Fibroblast of gingiva (primary cell): ENCODE measurements around the gene GNAS.
"Not testable (repeated sequence)": the region's sequence is repeated elsewhere in the genome, so short reads cannot be mapped to it uniquely, and the experiment has no call there.

Experiments
- DNase-seq: peaks from one replicate; pipeline ENCODE4 v3.0.0-alpha.2; 2011; ENCODE audit warnings: low read depth

The GNAS gene

DNA sequence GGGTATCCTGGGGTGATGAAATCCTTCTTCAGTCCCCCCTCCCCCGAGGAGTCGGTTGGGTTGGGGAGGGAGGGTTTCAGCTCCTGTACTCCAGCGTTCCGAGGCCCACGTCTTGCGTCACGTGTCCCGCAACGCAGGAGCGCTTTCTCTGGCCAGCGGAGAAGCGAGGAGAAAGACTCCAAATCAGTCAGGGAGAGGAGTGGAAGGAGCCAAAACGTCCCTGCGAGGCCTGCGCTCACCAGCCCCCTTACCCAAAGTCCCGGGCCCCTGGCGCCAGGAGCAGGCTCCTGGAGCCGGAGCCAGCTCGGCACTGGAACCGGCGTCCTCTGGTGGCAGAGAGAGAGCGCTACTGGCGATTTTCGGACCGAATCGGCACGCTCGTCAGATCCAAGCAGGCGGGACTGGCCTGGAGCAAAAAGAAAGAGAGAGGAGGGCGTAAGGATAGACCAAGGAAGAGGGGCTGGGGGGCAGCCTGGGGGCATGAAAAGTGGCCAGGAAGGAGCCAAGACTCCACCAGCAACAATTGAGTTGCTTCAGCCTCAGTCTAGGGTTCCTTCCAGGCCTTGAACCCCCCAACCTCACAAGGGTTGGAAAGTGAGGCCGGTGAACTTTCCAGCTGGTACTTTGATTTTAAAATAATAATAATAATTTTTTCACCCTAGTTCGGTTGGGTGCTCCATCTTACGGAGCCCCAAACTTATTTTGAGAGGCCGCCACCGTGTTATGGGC, at the start of gene GNAS:
Gene GNAS, plus strand, starts transcription at position 174 of the 729 bp plus-strand sequence.
- DNase-seq = peak; percentile 48

DNA sequence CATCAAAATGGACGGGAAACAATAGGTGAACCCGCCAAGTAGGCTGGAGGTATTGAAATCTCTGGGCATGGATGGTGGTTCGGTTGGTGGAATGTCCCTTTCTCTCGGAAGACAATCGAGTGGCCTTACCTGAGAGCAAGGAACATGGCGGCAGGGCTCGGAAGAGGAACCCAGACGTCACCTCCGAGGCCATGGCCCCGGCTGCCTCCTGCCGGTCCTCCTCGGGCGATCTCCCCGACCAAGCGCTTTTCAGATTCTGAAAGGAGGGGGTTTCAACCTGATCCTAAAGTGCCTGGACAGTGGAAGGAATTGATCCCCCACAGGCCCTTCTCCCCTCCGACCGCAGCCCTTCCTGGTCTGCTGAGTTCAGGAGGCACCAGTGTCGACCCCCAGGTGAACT, 49.0 kb upstream of the GNAS start:
- DNase-seq = no peak

DNA sequence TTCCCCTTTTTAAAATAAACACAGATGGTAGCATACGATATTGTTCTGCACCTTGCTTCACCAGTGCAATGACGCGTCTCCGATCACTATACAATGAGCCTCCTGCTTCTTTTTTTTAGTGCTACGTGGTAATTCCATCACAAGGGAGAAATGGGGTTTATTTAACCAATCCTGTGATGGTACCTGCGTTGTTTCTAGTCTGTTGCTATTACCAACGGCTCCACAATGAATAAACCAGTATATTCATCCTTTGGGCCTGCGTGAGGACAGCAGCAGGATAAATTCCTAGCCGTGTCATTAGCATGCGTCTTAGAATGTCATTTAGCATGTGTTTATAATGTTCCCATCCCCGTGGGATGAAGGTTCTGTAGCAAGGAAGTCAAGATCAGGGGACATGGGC, 44.7 kb upstream of the GNAS start:
- no peak for DNase-seq

DNA sequence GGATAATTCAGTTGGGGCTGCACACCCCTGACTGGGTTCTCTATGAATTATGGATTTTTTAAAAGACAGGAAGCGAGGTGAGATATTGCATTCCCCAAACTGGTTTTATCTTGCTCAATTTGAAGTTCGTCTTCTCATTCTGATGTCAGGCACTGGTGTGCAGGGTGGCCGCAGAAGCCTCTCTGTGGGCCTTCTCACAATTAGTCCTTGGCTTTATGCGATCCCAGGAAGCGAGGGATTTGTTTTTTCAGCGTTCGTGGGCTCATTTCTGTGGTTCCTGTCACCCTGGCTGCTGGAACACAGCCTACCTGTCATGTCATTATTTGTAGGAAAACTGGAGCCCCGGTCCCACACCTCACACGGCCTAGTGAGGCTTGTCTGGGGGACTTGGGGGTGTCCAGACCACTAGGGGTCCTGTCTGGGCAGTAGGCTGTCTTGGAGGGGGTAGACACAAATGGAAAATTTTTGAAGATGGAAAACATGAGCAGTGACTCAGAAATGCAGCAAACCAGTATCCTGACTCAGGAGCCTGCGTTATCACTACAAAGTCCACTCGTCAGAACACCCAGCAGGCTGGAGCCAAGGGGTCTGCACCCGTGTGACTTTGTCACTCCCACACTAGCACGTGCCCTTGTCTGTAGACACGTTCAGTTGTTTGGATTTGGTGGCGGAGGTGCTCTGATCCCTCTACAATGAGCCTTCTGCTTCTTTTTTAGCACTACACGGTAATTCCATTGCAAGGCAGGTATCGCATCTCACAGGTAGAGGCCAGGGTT, 44.1 kb upstream of the GNAS start:
- DNase-seq = no peak

DNA sequence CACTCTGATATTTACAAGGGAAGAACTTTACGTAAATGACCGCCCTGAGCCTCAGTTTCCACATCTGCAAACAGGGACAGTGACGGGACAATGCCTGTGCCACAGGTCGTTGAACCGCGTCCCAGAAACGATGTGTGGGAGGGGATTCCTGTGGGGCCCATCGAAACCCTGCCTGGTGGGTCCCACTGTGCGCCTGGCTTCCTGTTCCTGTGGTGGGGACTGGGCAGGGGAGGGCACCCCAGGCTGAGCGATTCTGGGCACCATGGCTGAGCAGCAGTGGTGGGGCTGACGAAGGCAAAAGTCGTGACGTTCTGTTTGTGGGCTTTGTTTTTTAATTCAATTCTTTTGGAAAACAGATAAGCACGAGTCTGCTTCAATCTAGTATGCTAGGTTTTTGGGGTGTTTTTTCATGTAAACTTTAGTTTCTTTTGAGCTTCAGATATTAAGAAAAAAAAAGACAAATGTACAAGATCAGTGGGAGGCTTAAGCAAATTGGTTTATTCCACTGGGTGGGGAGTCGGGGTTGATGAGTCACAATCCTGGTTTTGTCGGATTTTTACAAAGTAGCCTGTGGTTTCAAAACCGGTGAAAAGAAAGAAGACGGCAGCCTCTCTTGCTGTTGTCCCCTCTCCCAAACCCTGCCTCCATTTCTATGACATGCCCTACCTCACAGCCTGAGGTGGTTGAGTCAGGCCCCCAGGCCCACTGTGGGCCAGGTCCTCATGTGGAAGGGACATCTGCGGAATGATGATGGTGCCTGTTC, 42.2 kb upstream of the GNAS start:
- DNase-seq = no peak

DNA sequence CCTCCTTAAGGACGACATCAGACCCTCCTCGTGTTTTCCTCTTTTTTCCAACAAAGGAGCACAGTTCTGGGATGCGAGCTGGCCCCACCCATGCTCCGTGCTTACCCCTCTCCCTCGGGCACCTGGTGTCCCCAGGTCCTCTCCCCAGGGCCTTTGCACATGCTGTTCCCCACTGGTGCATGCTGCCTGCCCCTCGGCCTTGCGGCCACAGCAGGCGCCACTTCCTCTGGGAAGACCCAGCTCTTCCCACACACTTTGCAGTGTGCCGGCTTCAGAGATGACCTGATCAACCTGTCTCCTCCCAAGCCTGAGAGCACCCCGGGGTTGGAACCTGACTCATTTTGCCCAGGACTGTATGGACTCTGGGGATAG, 41.7 kb upstream of the GNAS start:
- no peak for DNase-seq

DNA sequence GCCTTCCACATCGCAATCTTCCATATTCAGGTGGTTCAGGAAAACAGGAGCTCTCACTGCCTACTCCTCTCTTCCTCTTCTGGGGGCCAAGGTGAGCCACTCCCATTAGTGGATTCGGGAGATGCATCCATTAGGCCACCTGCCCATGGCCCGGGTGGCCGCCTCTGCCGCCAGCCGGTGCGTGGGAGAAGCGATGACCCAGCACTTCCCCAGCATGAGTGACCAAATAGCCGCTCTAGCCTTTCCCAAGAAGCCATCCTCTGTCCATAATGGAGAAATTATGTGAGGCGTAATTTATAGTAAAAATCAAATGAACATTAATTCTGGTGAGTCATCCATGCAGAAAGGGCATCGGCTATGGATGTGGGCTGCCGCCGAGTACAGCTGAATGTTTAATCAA, 41.2 kb upstream of the GNAS start:
- no peak for DNase-seq

DNA sequence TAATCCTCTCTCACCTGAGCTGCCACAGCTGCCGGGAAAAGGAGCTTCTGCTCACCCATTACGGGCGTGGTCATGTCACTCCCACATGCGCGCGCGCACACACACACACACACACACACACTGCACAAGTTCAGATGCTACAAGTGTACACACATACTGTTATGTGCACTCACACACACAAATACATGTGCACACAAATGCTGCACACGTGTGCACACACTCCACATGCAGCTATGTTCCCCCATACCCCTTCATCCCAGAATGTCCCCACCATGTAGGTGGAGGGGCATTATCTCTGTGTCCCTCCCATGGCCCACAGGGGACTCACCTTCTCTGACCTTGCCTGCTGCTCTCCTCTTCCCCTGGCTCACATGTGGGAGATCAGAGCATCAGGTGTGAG, 39.1 kb upstream of the GNAS start:
- no peak for DNase-seq

DNA sequence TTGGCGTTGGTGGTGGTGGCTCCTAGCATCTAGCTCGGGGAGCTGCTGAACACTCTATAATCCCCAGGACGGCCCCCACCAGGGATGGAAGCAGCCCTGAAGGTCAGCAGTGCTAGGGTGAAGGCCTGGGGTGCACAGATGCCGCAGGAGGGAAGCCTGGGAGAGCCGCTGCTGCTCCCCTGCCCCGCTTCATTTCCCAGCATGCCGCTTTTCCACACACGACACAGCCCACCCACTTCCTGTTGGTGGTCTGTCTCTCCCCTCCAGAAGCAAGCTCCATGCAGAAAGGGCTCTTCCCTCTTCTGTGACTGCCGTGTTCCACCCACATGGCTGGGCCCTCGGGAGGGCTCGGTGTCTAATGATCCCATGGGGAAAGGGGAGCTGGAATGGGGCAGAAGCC, 37.1 kb upstream of the GNAS start:
- no peak for DNase-seq

DNA sequence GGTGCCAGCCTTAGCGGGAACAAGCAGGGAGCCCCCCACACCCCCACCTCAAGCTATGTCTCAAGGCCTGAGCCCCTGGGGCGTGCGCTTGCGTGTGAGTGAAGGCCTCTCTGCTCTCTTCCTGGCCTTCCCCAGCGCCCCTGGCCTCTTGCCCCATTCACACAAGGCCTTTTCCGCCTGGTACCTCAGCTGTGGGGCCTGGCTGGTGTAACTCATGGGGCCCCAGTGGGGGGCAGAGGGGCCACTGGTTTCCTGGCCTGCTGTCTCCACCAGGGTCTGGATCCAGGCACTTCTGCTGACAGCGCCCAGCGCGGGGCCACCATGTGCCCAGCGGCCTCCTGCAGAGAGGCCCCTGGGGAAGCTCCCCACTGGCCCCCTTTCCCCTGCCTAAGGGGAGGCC, 36.5 kb upstream of the GNAS start:
- DNase-seq = no peak

DNA sequence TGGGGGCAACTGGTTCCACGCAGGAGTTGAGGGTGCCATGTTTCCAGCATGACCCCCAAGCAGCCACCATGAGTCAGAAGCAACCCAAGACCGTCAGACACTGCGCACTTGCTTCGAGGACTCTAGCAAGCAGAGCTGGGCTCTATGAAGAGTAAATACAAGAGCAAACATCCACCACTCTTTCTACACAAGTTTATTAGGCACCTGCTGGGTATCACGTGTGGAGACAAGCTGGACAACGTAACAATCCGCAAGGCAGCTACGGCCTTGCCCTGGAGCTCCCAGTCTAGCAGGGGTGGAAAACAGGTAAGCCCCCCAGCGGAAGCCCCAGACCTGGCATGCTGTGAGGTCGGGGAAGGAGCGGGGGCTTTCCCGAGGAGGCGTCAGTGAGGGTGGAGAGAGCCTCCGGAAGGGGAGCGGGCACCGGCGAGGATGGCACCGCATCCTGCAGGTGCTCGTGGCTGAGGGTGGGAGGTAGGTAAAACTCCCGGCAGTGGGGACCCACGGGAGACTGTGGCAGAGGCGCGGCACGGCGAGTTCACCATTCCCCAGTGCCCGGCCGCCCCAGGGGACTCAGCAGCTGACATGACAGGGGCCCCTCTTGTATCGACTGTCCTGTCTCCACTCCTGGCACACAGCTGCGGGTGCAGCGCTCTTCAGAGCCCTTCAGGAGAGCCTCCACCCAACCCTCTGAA, 35.4 kb upstream of the GNAS start:
- no peak for DNase-seq

DNA sequence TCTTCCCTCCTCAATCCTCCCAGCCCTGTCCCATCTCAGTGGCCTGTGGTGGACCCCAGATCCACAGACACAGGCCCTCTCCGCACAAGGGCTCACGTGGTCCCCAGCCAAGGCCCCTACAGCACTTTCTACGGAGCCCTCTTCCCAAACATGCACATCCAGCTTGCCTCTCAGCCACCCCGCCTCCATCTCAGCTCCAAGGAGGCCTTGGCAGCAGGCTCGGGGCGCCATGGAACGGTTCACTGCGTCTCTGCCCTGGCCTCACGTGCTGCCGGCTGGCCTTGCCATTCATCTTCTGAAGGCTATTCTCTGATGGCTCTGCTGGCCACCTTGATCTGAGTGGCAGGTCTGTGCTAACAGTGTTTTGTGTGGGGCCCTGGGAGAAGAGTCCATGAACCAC, 34.8 kb upstream of the GNAS start:
- DNase-seq = no peak

DNA sequence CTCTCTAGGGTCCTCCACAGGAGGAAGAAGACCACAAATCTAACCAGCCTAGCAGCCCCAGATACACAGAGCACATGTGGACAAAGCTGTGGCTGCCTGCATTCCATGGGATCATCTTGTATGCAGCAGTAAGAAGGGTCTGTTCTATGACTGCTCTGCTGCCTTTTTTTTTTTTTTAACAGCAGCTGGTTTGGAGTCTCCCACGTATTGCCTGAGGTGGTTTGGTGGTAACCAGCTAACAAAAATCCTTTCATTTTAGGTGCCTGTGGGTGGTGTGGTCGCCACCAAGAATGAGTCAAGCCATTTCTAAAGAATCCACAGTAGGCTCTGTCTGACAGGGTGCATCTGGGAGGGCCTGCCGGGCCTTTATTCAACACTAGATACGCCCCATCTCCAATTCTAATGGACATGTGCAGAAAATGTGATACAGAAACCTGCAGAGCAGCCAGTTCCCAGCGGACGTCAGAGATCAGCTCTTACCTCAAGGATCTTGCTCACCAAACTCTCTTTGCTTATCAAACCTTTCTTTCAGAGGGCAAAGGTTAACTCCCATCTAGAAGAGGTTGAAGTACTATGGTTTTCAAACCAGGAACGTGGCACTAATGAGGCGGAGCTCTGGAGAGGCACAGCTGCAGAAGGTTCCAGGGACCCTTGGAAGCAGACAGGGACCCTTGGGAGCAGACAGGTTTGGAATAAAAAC, 33.8 kb upstream of the GNAS start:
- peak; percentile 31 for DNase-seq

DNA sequence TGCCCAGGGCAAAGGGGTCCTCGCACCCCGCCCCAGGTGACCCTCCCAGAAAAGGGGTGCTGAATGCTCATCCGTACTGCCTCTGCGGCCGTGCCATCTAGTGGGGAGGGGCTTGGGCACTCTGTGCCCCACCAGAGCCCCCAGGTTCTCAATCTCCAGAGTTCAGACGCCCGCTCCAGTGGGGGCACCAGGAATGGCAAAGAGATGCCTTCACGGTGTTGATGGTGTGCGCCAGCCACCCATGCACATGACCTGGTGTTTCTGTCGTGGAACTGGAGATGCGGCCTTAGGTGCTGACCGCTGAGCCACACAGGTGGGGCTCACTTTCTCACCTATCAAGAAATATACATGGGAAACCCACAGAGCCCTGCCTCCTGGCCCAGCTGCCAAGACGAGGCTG, 32.6 kb upstream of the GNAS start:
- DNase-seq = no peak

DNA sequence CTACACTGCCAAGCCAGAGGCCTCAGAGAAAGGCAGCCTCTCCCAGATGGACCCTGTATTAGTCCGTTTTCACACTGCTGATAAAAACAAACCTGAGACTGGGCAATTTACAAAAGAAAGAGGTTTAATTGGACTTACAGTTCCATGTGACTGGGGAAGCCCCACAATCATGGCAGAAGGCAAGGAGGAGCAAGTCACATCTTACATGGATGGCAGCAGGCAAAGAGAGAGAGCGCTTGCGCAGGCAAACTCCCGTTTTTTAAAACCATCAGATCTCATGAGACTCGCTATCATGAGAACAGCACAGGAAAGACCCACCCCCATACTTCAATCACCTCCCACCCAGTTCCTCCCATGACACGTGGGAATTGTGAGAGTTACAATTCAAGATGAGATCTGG, 32.0 kb upstream of the GNAS start:
- DNase-seq = not testable (repeated sequence)

DNA sequence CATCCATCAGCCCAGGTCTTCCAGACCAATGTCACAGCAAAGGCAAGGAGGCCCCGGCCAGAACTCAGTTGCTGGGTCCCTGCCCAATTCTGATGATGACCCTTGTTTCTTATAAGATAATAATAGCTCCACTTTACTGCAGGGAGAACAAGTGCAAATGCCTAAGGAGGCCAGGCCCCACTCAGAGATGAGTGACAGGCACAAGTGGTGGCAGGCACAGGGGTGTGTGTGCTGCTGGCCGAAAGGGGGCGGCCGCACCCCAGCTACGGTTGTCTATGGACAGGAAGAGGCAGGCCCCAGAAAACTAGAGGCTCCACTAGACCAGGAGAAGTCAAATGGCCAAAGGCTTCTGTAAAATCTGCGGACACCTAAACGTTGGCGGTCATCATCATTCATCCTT, 30.4 kb upstream of the GNAS start:
- no peak for DNase-seq

DNA sequence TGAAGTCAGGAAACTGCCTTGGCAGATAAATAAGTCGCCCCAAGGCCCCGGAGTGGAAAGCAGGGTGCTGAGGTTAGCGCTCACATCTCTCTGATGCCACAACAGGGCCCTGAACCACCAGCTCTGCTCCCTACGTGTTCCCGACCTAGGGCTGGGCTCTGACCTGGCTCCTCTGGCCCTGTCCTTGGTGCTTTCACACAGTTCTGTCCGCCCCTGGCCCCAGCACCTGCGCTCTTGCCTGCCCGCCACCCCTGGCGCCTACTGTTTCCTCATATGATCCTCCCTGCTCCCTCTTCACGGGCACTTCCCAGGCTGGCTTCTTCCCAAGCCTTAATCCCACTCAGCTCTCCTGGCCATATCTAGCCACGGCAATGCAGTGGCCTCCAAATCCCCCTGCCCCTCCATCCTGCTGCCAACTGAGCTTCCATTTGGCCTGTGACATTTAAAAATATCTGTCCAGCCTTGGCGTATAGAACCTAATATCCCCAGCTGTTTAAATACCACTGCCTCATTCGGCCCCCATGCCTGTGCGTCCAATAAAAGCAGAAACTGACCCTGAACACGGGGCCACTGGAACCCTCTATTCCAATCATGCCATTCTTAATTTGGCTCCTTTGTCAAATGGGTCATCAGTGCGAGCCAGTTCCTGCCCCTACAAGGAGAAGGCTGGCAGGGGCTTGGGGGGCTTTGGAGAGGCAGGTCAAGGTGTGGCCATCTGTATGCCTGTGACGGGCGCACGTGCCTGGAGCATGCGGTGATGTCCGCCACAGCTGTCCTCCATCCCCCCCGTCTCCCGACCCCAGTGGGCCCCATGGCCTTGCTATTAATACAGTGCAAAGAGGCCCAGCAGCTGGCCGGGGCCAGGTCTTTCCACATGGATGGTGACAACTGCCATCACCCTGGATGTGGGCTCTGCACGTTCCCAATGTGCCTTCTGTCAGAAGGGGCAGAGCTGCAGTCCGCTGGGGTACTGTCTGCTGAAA, 29.5 kb upstream of the GNAS start:
- DNase-seq = no peak

DNA sequence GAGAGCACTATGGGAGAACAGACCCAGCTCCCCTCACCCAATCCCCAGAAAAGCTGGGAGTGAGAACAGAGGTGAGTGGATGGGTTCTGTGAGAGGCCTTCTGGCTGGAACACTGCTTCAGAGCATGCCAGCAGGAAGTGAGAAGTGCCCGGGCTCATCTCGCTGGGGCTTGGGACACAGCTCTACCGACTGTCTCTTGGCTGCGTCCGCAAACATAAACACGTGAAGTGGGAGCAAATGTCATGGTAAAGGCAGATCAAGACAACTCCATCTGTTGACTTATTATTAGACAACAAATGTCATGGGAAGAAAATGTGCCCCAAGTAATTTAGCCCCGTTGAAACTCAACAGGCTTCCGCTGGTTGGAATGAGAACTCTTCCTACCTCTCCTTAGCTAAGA, 27.7 kb upstream of the GNAS start:
- no peak for DNase-seq

DNA sequence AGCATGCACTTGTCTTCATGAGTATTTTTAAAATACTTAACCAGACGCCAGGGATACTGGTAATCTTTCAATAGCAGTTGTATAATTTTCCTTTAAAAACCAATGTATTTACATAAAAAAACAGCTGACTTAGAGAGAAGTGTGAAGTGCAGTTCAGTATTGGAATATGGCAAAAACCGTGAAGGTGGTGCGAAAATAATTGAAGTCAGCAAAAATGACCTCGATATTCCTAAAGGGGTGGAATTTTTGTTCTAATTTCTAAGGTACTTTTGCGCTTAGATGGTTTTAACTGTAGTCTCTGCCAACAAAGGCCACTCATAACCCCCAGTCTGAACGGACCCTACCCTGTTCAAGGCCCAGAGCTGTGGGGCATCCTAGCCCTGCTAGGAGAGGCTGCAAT, 27.1 kb upstream of the GNAS start:
- DNase-seq = no peak

DNA sequence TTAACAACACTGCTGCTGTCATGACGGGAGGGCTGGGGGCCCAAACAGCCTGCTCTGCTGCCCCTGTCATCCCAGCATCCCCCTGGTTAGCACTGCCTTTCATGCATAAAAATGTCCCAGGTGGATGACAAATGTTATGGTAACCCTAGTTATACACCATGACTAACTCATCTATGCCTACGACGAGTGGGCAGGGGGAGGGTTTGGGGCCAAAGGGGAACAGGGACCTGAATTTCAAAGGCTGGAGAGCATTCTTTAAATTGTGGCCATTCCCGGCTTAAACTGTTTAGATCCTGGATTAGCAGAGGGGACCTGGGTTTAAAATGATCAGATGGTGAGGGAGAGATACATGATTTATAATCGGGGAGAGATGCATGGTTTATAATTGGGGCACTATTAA, 26.2 kb upstream of the GNAS start:
- DNase-seq = no peak

DNA sequence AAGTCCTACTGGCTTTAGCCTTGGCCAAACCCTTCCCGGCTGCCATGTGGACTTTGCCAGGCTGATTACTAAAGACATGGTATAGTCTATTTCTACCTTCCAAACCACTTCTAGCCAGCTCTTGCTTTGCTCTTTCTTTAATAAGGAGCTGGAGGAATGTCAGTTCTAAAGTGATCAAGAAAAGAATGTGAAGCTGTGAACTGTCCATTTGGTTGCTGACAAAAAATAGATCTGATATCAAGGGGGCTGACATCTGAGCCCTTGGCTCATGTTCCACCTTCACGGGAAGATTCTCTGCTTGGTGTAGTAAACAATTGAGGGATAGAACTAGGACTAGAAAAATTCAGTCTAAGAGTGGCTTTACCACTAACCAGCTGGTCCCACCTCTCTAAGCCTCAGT, 24.4 kb upstream of the GNAS start:
- DNase-seq = no peak
